NCI-H1694 treated with DMSO at 0.1 percent for 48 hours (cell line): Measurements from ENCODE around the gene PIKFYVE.
"Not testable (repeated sequence)": the region's sequence is repeated elsewhere in the genome, so short reads cannot be mapped to it uniquely, and the experiment has no call there.

Experiments
- DNase-seq: peaks from one replicate; lab custom pipeline; 2025; lab: John Stamatoyannopoulos, UW

PIKFYVE gene

DNA sequence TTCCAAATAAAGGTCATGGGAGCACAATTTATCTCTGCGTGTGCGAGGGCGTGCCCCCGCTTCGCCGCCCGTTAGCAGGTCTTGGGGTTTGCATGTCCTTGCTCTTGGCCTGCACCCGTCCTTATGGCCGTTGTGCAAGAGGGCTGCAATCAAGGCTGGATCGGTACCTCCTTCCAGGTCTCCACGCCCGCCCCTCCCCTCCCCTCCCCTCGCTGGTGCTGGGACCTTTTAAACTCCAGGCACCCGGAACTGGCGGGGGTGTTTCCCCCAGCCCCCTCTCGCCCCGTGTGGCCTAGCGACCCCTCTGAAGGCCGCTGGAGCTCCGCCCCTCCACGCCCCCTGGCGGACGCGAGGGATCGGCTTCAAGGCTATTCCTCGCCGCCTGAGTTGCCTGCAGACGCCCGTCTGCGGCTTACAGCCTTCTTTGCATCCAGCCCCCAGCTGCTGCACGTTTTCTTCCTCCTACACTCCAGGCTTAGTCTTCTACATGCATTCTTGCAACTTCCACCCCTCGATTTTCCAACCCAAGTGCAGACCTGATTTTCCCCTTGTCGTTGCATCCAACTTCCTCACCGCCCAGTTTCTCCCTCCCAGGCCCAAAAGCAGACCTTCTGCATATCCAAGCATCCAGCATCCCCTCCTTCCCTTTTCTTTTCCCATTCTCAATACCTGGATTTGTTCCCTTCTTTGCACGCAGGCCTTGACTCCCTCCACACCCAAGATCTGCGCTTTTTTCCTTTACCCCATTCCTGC, 11.8 kb upstream of the PIKFYVE start:
- peak; percentile 70 for DNase-seq

DNA sequence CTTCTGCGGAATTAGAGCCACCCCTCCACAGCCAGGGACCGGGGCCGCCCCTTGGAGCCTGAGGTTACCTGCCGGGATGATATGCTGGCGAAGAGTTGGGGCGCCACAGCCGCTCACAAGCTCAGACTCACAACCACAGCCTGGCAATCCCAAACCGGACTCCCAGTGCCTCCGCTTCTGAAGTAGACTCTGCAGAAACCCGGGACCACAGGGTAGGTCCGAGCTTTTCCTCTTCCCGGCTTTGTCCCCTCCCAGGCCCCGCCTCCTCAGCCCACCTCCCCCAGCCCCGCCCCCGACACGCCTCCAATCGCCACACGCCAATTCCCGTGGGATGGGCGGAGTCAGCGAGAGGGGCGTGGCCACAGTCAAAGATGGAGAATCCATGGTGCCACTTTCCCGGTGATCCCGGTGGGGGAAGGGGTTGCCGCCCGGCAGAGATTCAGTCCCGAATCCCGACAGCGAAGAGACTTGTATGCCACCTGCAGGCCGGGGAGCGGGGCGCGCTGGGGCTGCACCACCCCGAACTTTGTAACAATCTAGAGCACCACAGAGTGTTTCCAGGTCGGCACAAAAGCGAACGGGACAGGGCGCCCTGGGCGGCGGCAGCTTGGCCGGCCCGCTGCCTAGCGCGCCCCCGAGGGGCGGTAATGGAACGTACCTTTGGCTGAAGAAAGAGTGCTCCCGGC, 11.0 kb upstream of the PIKFYVE start, which contains the start of gene IDH1:
Gene IDH1, minus strand, starts transcription at position 201 of the 686 bp plus-strand sequence. CDS start 3,520 bp downstream, outside the sequence.
- peak; percentile 93 for DNase-seq

DNA sequence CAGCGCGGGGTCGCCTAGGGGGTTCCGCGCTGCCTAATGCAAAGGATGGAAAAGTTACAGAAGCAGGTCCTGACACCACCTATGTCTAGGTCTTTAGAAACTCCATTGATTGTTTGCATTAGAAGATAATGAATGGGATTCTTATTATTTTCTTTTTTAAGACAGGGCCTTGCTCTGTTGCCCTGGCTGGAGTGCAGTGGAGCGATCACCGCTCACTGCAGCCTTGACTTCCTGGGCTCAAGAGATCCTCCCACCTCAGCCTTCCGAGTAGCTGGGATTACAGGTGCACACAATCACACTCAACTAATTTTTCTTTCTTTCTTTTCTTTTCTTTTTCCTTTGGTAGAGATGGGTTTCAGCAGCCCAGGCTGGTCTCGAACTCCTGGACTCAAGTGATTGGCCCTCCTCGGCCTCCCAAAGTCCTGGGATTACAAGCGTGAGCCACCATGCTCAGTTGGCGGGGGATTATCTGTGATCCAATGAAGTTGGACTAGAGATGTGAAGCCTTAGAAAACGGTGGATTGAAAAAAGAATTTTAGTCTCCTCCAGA, 10.4 kb upstream of the PIKFYVE start:
- no peak for DNase-seq

DNA sequence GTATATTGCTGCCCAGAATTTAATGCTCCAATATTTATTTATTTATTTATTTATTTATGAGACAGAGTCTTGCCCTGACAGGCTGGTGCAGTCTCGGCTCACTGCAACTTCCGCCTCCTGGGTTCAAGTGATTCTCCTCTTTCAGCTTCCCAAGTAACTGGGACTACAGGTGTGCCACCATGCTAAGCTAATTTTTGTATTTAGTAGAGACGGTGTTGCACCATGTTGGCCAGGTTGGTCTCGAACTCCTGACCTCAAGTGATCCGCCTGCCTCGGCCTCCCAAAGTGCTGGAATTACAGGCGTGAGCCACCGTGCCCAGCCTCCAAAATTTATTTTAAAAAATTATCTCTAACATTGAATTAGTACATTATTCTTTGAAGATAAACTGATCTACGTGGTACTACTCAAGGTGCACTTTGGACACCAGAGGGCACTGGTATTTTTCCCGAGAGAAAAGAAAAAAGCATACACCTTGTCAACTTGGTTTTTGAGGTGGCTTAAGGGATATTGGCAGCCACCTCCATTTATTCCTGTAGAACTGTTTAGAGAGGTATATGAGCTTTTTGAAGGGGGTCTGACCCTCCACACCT, 9.8 kb upstream of the PIKFYVE start:
- DNase-seq, result no peak

DNA sequence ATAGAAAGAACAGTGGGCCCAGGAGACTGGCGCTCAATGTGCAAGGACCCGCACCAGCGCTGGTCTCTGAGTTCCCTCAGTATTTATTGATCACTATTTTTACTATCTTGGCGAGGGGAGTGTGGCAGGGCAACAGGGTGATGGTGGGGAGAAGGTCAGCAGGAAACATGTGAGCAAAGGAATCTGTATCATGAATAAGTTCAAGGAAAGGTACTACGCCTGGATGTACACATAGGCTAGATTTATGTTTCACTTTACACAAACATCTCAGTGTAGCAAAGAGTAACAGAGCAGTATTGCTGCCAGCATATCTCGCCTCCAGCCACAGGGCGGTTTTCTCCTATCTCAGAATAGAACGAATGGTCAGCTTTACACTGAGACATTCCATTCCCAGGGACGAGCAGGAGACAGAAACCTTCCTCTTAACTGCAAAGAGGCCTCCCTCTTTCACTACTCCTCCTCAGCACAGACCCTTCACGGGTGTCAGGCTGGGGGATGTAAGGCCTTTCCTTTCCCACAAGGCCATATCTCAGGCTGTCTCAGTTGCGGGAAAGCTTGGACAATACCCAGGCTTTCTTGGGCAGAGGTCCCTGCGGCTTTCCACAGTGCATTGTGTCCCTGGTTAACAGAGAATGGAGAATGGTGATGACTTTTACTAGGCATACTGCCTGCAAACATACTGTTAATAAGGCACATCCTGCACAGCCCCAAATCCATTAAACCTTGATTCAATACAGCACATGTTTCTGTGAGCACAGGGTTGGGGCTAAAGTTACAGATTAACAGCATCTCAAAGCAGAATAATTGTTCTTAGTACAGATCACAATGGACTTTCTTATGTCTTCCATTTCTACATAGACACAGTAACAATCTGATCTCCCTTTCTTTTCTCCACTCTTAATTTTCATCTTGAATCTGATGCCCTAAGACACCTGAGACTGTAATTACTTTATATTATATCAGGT, 8.9 kb upstream of the PIKFYVE start:
- DNase-seq, result not testable (repeated sequence)

DNA sequence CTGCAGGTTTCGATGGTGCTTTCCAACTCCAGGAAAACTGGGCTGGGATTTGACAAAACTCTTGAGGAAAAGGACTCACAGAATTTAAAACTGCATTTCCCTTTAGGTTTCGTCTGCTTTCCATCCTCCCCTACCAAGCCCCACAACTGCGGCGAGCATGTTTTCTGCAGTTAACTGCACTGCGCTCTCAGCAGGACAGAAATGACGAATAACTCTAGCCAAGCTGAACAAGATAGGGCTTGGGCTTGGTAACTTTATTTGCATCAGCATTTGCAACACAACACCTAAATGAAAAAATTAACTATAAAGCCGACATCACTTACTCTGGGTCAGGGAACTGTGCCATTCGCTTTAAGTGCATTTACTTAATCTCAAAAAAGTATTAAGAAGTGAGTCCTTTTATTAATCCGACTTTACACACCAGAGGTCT, 669 bp upstream of the PIKFYVE start:
- no peak for DNase-seq

DNA sequence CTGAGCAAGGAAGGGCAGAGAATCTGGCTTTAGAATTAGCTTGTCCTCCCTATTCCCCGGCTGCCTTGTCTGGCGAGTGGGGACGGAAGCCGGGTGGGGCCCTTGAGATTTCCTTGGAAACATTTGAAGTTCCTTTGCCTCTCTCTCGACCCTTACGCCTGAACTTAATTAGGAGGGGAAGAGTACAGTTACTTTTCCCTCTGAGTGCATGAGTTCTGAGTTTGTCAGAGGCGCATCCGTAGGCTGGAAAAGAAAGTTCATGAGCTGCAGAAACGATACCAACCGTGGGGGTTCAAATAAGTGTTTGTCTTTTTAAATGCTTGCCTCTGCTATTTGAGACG, 468 bp downstream of the PIKFYVE start:
- DNase-seq, result no peak

DNA sequence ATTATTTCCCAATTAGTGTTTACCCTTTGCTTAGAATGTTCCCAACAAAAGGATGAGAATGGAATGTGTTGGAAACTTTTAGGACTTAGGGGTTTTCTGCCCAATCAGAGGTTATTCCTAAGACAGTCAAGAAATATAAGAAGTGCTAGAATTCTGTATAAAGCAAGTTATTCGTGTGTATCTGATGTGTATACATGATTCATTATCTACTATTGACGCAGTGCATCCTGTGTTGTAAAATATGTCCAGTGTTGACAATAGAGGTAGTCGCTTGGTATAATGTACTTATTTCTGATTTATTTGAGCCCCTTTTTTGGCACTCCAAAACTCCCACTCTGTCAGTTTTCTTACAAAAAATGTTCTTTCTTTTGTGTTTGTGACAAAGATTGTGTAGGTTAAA, 881 bp downstream of the PIKFYVE start:
- no peak for DNase-seq

DNA sequence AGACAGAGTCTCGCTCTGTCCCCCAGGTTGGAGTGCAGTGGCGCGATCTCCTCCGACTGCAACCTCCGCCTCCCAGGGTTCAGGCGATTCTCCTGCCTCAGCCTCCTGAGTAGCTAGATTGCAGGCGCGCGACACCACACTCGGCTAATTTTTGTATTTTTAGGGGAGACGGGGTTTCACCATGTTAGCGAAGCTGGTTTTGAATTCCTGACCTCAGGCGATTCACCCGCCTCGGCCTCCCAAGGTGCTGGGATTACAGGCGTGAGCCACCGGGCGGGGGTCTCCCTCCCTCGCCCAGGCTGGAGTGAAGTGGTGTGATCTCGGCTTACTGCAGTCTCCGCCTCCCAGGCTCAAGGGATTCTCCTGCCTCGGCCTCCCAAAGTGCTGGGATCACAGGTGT, 1.5 kb downstream of the PIKFYVE start:
- DNase-seq, result not testable (repeated sequence)

DNA sequence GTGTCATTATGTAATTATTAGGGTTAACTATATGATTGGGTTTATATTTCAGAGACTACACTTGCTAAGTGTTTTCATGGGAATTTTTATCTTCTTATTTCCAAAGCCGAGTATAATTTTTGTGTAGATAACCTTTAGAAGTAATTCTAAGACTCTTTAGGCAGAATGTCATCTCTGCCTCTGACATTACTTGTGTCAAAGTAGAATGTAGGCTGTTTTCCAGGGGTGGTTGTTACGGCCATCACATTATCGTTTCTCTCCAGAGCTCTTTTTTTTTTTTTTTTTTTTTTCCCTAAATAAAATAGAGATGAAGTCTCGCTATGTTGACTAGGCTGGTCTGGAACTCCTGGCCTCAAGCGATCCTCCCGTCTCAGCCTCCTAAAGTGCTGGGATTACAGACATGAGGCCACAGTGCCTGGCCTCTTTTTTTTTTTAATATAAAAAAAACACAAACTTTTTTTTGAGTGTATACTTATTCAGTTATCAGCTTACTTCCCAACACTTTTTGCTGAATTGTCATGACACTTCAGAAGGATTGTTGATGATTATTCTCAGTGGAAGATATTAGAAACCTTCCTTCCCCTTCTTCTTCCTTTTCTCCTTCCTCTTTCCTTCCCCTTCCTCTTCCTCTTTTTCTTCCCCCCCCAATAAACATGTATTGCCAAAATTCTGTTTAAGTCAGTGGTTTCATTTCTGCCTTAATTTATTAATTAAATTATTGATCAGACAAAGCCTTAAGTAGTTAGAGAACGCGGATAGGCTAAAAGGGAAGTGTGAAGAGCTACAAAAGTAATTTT, 2.3 kb downstream of the PIKFYVE start:
- no peak for DNase-seq

DNA sequence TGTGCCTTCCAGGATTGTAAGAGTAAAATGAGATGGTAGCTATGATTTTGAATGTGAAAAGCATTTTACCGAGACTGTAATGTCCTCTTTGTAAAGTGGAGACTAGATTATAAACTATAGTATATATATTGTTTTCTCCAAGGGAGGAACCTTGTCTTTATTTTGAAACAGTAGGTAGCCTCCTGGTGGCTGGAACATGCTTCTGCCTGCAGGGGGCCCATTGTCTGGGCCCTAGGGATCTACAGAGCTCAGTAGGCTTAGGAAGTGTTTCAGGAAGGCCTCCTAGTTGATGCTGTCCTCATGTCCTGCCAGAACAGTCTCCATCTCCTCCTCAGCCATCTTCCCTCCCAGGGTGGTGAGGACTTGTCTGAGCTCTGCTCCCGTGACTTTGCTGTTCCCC, 3.0 kb downstream of the PIKFYVE start:
- no peak for DNase-seq

DNA sequence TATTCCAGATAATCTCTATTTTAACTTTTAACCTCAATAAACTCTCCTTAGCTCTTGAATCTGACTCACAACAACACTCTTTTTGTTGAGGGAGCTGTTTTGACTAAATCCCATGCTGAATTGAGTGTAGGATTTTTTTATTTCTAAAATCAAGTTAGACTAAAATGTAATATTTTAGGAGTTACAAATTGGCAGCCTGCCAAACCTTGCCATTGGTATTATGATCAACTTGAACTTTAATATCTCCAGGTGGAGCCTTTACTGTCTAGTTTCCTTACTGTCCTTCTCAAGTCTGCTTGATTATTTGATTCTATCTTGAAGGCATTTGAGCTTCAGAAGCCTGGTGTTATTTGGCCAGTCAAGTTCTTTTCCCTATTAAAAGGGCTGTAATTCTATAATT, 8.7 kb downstream of the PIKFYVE start:
- no peak for DNase-seq

DNA sequence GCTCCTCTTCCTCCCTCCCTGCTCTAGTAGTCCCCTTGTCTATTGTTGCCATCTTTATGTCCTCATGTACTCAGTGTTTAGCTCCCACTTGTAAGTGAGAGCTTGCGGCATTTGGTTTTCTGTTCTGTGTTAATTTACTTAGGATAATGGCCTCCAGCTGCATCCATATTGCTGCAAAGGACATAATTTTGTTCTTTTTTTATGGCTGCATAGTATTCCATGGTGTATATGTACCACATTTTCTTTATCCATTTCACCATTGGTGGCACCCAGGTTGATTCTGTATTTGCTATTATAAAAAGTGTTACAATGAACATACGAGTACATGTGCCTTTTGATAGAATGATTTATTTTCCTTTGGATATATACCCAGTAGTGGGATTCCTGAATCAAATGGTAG, 12.5 kb downstream of the PIKFYVE start:
- no peak for DNase-seq

DNA sequence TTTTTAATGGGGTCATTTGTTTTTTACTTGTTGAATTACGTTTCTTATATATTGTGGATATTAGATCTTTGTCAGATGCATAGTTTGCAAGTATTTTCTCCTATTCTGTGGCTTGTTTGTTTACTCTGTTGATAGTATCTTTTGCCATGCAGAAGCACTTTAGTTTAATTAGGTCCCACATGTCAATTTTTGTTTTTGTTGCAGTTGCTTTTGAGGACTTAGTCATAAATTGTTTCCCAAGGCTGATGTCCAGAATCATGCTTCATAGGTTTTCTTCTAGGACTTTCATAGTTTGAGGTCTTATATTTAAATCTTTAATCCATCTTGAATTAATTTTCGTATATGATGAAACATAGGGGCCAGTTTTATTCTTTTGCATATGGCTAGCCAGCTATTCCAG, 13.2 kb downstream of the PIKFYVE start:
- DNase-seq, result no peak

DNA sequence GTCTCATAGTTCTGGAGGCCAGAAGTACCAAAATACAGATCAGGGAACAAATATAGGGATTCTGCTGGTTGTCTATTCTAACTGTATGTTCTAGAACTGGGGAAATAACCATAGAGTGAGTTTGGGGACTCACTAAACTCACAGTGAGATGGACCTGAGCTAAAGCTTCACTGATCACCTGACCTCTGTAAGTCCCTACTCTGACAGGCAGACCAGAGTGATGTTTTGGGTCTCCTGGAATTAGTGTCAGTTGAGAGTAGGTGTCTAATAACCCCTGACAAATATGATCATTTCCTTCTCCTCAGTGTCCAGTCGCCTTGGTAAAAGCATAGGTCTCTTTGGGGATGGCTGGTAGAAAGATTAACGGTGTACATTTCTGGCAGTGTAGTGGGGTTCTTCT, 14.2 kb downstream of the PIKFYVE start:
- no peak for DNase-seq

DNA sequence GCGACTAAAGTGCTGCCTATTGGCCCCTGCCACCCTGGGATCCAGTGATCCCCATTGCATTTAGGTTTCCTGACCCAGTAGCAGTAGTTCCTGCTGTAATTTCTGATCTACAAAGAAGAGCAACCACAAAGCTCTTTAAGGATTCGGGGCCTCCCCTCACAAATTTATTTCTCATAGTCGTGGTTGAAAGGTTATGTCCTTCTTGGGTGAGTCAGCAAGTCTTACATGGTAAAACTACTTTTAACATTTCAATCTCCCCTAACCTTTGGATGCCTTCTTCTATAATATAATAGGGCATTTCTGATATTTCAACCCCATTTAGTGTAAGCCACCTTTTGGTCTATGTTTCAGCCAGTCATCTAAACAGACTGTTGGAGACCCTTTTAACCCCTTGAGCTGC, 14.9 kb downstream of the PIKFYVE start:
- DNase-seq, result no peak

DNA sequence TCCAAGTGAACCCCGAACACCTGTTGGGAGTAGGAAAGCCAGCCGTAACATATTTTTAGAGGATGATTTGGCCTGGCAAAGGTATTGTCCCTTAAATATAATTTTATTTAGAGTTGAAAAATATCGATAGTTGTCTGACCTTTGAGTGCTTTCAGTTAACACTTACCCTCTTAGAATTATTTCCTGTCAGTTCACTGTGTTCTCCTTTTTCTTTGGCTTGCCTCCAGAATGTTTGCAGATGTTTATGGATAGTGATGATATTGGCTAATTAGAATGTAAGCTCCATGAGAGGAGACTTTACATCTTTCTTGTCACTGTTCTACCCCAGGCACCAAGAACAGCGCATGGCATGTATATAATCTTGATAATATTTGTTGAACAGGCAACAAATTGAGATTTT, 19.8 kb downstream of the PIKFYVE start:
- no peak for DNase-seq

DNA sequence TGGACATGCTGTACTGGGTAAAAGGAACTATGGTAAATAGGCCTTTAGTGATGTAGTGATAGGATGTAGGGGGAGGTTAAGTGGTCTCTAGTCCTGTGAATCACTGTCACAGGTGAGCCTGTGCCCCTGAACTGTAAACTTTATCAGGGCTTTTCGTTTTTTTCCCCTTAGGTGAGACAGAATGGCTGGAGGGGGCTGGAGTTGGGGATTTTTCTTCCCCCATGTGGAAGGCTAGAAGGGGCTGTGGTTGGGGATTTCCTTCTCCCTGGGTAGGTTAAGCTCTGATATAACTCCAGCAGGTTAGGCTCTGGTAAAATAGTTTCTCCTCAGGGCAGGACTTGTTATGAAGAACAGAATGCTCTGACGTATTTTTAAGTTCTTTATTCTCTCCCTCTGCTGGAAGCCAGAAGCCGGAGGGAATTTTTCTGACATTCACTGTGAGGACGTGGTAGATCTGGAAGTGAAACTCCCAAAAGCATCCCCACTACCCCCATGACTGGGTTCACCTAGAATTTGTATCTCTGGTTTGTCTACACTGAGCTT, 28.5 kb downstream of the PIKFYVE start:
- no peak for DNase-seq

DNA sequence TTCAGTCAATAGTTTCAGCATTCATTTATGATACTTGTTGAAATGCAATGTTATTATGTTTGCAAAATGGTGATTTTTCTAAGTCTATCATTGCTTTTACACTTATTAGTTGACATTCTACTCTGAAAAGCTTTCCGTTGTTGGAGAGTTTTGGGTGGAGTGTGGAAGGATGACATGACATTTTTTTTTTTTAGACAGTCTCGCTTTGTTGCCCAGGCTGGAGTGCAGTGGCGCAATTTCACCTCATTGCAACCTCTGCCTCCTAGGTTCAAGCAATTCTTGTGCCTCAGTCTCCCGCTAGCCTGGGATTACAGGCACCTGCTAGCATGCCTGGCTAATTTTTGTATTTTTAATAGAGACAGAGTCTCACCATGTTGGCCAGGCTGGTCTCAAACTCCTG, 29.8 kb downstream of the PIKFYVE start:
- no peak for DNase-seq

DNA sequence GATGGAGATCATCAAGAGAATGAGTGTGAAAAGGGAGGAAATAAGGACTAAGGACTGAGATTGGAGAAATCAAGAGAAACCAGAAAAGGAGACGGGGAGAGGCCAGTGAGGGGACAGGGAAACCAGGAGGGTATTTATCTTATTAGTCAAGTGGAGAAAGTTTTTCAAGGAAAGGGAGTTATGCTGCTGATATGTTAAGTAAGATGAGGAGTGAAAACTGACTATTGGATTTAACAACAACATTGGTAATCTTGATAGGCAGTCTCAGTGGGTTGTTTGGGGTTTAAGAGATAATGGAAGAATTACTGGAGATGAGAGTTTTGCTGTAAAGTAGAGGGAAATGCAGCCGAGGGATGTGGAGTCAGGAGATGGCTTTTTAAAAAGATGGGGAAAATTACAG, 30.6 kb downstream of the PIKFYVE start:
- DNase-seq, result no peak

DNA sequence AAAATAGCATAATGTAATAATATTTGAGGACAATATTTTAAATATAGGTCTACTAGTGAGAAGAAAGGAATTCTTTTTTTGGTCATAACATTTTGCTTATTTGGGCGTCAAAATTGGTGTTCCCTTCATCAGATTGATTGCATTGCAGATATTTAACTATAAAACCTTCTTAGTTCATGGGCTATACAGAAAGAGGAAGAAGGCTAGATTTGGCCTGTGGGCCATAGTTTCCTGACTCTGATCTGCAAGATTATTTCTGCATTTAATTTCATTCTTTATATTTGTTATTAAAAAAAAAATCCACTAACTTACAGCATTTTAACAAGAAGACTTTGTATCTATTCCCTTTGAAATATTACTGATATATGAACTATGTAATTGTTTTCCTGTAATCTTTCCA, 31.9 kb downstream of the PIKFYVE start:
- DNase-seq, result no peak
